Activated naive CD4-positive, alpha-beta T cell treated with anti-CD3 and anti-CD28 coated beads, Interleukin-2, amount 10 ng/mL, durations not matched to agents 7 days and 5 days (primary cell): Measurements from ENCODE around the gene TPD52L3.

Source experiments
- CTCF ChIA-PET: fragments of 350-600 bp; sonication (Branson Sonifier 250); formaldehyde crosslinking; loops from one replicate; lab custom pipeline; 2021; ENCODE audit warnings: antibody characterized with exemption; lab: Charles Lee
- DNase-seq: peaks from one replicate; pipeline ENCODE4 v3.0.0-alpha.2; 2020
- H3K27ac Mint-ChIP-seq: one replicate; pipeline ENCODE4 v1.8.0; 2021; ENCODE audit warnings: mild to moderate bottlenecking, moderate library complexity, mixed read lengths
- H3K27me3 Mint-ChIP-seq: one replicate; pipeline ENCODE4 v1.8.0; 2021; ENCODE audit warnings: mild to moderate bottlenecking, mixed read lengths
- H3K36me3 Mint-ChIP-seq: one replicate; pipeline ENCODE4 v1.8.0; 2021; ENCODE audit warnings: mixed read lengths
- H3K4me1 Mint-ChIP-seq: one replicate; pipeline ENCODE4 v1.8.0; 2021; ENCODE audit warnings: mixed read lengths
- H3K4me3 Mint-ChIP-seq: one replicate; pipeline ENCODE4 v1.8.0; 2021; ENCODE audit warnings: mild to moderate bottlenecking, moderate library complexity, mixed read lengths
- H3K9me3 Mint-ChIP-seq: one replicate; pipeline ENCODE4 v1.8.0; 2021; ENCODE audit warnings: mixed read lengths

Gene TPD52L3

DNA sequence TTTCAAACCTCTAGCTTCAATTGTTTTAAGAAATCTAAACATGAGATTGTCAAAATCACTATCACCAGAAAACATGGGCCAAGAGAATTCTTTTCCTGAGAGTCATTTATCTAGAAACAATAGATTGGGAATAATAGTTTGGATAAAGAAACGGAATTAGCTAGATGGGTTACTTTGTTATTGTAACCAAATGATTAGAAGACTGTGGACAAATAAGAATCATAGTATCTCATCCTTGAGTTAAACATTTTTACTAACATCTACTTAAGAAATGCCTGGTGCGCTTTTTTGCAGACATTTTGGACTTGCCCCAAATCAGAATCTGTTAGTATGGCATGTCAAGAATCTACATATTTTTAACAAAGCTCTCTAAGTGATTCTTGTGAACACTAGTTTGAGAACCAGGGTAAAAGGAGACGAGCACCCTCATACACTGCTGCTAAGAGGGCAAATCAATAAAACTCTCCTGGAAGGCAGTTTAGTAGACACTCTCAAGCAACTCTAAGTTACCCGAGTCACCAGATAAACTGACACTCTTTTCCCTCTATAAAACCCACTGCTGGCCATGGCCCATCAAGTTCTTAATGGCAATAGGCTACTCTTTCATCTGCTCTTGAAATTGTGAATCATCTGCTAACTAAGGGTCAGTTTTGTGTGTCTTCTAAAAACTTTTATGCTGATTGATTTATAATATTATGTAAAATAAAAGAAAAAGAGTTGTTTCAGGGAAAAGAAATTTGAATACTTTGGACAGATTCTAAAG is 39.1 kb downstream of the TPD52L3 start:
- no peaks in the 10 kb centered on the region for H3K4me1 Mint-ChIP-seq
- H3K27ac Mint-ChIP-seq, result no peak overlapping the region
- DNase-seq, result no peak
- CTCF ChIA-PET, result no interaction called here
- H3K4me3 Mint-ChIP-seq, result no peak overlapping the region
- H3K27me3 Mint-ChIP-seq, result no peaks in the 10 kb centered on the region
- no peaks in the 10 kb centered on the region for H3K36me3 Mint-ChIP-seq
- H3K9me3 Mint-ChIP-seq, result peaks cover 8% of the 10 kb centered on the region

DNA sequence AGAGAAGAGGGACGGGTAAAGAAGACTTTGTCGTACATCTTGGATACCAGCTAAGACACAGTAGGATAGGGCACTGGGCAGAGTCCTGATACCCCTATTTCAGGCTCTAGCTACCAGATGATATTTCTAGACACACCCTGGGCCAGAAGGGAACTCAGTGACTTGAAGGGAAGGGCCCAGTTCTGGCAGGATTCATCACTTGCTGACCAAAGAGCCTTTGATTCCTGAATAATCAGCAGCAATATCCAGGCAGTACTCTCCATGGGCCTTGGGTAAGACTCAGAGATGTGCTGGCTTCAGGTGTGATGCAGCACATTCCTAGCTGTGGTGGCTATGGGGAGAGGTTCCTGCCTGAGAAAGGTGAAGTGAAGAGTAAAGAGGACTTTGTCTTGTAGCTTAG is 40.7 kb downstream of the TPD52L3 start:
- Mint-ChIP-seq H3K27ac (no peak overlapping the region), H3K4me1 (no peaks in the 10 kb centered on the region), H3K27me3 (no peaks in the 10 kb centered on the region), H3K36me3 (no peaks in the 10 kb centered on the region), H3K4me3 (no peak overlapping the region), H3K9me3 (peaks cover 8% of the 10 kb centered on the region)
- DNase-seq, result no peak
- CTCF ChIA-PET, result no interaction called here
